Measurements from ENCODE around the gene MSL1. TPM values are rescaled to one million over a fixed set of nuclear protein-coding genes. Genes with fewer than 3 reads are reported as not detected.
A peak's percentile ranks its signal among the peaks of the same experiment; 100 is the strongest.

MSL1 gene
- total and polyA plus RNA-seq, 7 donors, result 48.6 to 84.7 (median 67.8) TPM

DNA sequence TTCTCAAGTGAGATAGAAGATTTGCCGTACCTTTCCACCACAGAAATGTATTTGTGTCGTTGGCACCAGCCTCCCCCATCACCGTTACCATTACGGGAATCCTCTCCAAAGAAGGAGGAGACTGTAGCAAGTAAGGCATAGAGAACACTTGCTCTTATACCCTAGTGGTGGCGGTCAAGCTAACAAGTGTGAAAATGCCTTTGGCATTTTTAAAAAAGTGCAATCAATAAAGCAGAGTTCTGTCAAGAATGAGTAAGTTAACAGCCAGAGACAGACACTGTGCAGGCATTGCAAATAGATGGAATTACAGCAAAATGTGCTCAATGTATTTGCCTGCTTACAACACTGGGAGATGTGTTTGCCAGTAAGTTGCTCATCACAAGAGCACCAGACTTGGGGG, 7.7 kb downstream of the MSL1 start:
- 66 to 75% (median 67%) methylated on average over 5 of the region's 5 CpGs for WGBS, 3 donors
- no peaks in the 10 kb centered on the region for H3K9me3 ChIP-seq
- H3K4me3 ChIP-seq, result no peak overlapping the region
- peaks cover 10% of the 10 kb centered on the region for H3K4me1 ChIP-seq
- no peak for DNase-seq
- no peak overlapping the region for H3K27ac ChIP-seq
- intact Hi-C loops (cut with DNase I), result no loop called here
- no peak for ATAC-seq
- H3K36me3 ChIP-seq (ENCODE audit: insufficient read depth in 1 of 2, low read depth in 1 of 2), result peaks cover 29 to 93% of the 10 kb centered on the region in 2 donors
- H3K27me3 ChIP-seq (ENCODE audit: insufficient read depth in 3 of 3, low read length in 2 of 3), result no peaks in the 10 kb centered on the region
- TF ChIP-seq, protein P1, sequence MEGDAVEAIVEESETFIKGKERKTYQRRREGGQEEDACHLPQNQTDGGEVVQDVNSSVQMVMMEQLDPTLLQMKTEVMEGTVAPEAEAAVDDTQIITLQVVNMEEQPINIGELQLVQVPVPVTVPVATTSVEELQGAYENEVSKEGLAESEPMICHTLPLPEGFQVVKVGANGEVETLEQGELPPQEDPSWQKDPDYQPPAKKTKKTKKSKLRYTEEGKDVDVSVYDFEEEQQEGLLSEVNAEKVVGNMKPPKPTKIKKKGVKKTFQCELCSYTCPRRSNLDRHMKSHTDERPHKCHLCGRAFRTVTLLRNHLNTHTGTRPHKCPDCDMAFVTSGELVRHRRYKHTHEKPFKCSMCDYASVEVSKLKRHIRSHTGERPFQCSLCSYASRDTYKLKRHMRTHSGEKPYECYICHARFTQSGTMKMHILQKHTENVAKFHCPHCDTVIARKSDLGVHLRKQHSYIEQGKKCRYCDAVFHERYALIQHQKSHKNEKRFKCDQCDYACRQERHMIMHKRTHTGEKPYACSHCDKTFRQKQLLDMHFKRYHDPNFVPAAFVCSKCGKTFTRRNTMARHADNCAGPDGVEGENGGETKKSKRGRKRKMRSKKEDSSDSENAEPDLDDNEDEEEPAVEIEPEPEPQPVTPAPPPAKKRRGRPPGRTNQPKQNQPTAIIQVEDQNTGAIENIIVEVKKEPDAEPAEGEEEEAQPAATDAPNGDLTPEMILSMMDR (IDR thresholded peaks at IDR 0.05), result no peak

DNA sequence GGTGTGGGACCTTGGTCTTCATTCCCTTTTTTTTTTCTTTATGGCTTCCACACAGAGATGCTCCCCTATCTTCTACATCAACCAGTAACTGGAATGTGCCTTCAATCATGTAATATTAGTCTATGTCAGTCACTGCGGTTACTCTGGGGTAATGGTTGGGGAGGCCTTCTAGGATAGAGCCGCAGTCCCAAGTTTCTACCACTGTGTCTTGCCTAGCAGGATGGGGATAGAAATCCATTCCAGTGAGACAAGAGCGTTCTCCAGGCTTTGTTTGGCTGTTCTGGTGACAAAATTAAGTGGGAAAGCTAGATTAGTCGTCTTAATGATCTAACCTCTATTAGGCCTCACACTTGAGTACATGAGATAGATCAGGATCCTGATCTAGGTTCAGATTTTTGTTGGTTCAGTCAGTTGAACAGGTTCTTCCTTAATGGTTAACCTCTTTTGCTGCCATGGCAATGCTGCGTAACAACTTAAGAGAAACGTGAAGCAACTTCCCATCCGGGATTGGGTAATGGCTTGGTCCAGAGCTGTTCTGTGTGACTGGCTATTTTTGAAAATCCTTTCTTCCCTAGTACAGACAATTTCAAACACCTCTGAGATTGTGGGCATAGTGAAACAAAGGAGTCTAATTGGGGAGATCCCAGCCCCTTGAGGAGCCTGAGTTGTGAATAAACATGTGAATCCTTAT, 8.7 kb downstream of the MSL1 start:
- H3K4me1 ChIP-seq, result peaks cover under 1% of the 10 kb centered on the region
- H3K27ac ChIP-seq, result no peak overlapping the region
- WGBS, 3 donors, result 78 to 88% (median 78%) methylated on average over 7 of the region's 7 CpGs

DNA sequence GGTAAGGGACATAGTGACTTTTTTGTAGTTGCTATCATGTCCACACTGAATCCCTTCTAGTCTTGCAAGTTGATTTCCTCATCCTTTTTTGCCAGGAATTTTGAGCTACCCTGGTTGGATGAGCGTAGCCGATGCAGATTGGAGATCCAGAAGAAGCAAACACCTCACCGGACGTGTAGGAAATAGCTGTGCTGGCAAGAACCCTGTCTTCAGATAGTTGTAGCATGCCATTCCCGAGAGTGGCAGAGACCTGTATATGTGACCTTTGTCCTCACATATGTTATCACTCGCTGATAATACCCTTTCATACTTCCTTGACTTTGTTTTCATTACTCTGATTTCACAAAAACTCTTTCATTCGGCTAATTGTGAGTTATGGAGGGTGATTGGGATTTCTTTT, 12.4 kb downstream of the MSL1 start:
- ATAC-seq, result no peak
- Histone ChIP-seq H3K27ac (no peak overlapping the region), H3K27me3 (ENCODE audit: insufficient read depth in 3 of 3, low read length in 2 of 3) (no peaks in the 10 kb centered on the region), H3K4me1 (peaks cover 5% of the 10 kb centered on the region), H3K4me3 (no peak overlapping the region), H3K36me3 (ENCODE audit: insufficient read depth in 1 of 2, low read depth in 1 of 2) (peaks cover 40 to 84% of the 10 kb centered on the region in 2 donors), H3K9me3 (no peaks in the 10 kb centered on the region)
- DNase-seq, result no peak
- TF ChIP-seq, protein P1 (IDR thresholded peaks at IDR 0.05), result no peak
- WGBS, 3 donors, result 68 to 83% (median 71%) methylated on average over 7 of the region's 7 CpGs
- intact Hi-C loops (cut with DNase I), result no loop called here

More for the DNA sequence above, 8.7 kb downstream of the MSL1 start:
- peaks cover 36 to 100% of the 10 kb centered on the region in 2 donors for H3K36me3 ChIP-seq (ENCODE audit: insufficient read depth in 1 of 2, low read depth in 1 of 2)
- no peaks in the 10 kb centered on the region for H3K9me3 ChIP-seq
- TF ChIP-seq, protein P1 (IDR thresholded peaks at IDR 0.05), result no peak
- H3K27me3 ChIP-seq (ENCODE audit: insufficient read depth in 3 of 3, low read length in 2 of 3), result no peaks in the 10 kb centered on the region
- peak in 2 of 4 donors; percentile 34 to 41 for ATAC-seq
- DNase-seq, result no peak
- intact Hi-C loops (cut with DNase I), result no loop called here
- H3K4me3 ChIP-seq, result no peak overlapping the region

DNA sequence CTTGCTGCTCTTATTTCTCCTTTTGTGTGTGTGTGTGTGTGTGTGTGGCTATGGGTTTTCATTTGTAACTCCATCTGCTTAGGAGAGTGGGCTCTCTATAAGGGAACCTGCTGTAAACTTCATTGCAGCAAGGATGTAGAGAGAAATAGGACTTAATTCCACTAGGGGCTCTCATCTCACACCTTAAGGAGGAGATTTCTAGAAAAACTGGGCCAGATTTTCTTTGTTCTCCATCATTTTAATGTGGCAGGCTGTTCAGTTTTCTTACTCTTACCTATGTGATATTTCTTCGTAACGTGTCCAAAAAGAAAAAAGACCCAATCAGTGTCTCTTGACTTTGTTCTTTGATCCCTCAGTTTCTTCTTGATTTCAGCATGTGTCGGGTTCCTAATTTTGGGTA, 14.0 kb downstream of the MSL1 start:
- Histone ChIP-seq H3K27ac (no peak overlapping the region), H3K4me3 (no peak overlapping the region), H3K27me3 (ENCODE audit: insufficient read depth in 3 of 3, low read length in 2 of 3) (no peaks in the 10 kb centered on the region), H3K36me3 (ENCODE audit: insufficient read depth in 1 of 2, low read depth in 1 of 2) (peaks cover 28 to 67% of the 10 kb centered on the region in 2 donors), H3K9me3 (no peaks in the 10 kb centered on the region), H3K4me1 (peaks cover 12% of the 10 kb centered on the region)
- intact Hi-C loops (cut with DNase I), result no loop called here
- DNase-seq, result no peak
- ATAC-seq, result no peak
- 91 to 96% (median 92%) methylated on average over 3 of the region's 3 CpGs for WGBS, 3 donors
- TF ChIP-seq, protein P1 (IDR thresholded peaks at IDR 0.05), result no peak
